Coronary artery (tissue), 2 donors: ENCODE data around the gene DGKD.

Source experiments
- DNase-seq: peaks from one replicate; pipeline ENCODE4 v3.0.0-alpha.2; 2017; ENCODE audit warnings: low spot score
- H3K27ac ChIP-seq, 2 donors: fragments of 200-600 bp; sonication (generic); one replicate each; pipeline ENCODE4 v1.5.1; 2016 to 2019
- H3K4me3 ChIP-seq: fragments of 200-600 bp; sonication (generic); 2 replicates; pipeline ENCODE4 v1.5.1; 2016; ENCODE audit warnings: mild to moderate bottlenecking, moderate library complexity
- CTCF ChIP-seq: fragments of 200-600 bp; sonication (generic); IDR thresholded peaks from one replicate; pipeline ENCODE4 v1.5.1; 2019; ENCODE audit warnings: antibody characterized with exemption

DGKD gene

GRCh38 chr2:233464531-233465240 is 110.4 kb downstream of the DGKD start:
- TF ChIP-seq CTCF, result no peak
- Histone ChIP-seq H3K4me3 (no peak overlapping the region), H3K27ac (no peak overlapping the region)
- DNase-seq, result no peak

DNA sequence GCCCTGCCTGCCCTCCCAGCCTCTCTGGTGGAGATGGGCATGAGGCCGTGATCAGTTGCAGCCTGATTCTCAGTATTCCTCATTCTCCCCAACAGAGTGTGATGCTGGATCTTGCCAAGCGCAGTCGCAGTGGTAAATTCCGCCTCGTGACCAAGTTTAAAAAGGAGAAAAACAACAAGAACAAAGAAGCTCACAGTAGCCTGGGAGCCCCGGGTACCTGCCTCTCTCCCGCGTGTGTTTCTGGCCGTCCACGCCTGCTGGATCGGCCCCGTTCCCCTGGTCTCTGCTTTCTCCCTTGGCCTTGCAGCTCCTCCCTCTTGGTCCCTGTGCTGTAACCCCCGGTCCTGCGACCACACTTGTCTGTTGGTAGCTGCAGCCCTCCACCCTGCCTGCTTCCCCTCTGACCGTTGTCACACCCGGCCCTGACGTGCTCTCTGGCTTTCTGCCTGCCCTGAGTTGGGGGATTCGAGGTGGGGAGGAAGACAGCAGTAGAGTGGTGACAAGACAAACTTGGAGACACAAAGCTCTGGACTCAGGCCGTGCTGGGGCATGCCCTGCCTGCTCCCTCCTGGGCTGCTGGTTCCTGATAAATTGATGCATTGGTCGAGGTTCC is 112.8 kb downstream of the DGKD start:
- no peak for DNase-seq
- Histone ChIP-seq H3K4me3 (no peak overlapping the region), H3K27ac (no peak overlapping the region)
- TF ChIP-seq CTCF, result no peak

- H3K27ac ChIP-seq, result peak overlapping the region in 1 of 2 donors; percentile 88
- DNase-seq, result no peak
- H3K4me3 ChIP-seq, result no peak overlapping the region
- no peak for TF ChIP-seq CTCF
Measured at GRCh38 chr2:233468047-233468740, 113.9 kb downstream of the DGKD start.

GRCh38 chr2:233468741-233469110 is 114.4 kb downstream of the DGKD start:
- Histone ChIP-seq H3K27ac (peak overlapping the region; percentile 60 to 88), H3K4me3 (no peak overlapping the region)
- TF ChIP-seq CTCF, result no peak
- DNase-seq, result no peak

- Histone ChIP-seq H3K4me3 (peak overlapping the region; percentile 37), H3K27ac (peak overlapping the region; percentile 60 to 88)
- DNase-seq, result no peak
- TF ChIP-seq CTCF, result no peak
Measured at GRCh38 chr2:233469261-233470010, 115.1 kb downstream of the DGKD start.

GRCh38 chr2:233470011-233470687 is 115.9 kb downstream of the DGKD start:
- no peak for TF ChIP-seq CTCF
- Histone ChIP-seq H3K27ac (peak overlapping the region; percentile 60 to 88), H3K4me3 (peak overlapping the region; percentile 37)
- peak; percentile 75 for DNase-seq
